ENCODE data around the gene KIF15. TPM values are rescaled to one million over a fixed set of nuclear protein-coding genes. Genes with fewer than 3 reads are reported as not detected.

The KIF15 gene
- total RNA-seq, 4 donors from 2014 or later = 0.25 to 1.6 (median 0.38) TPM

- DNase-seq (no peak), ATAC-seq (no peak)
- no peaks in the 10 kb centered on the region for H3K36me3 ChIP-seq
- no peak overlapping the region for H3K4me3 ChIP-seq
- H3K4me1 ChIP-seq = no peaks in the 10 kb centered on the region
- in situ Hi-C loops (cut with MboI; ENCODE audit: low sequenced_read_pairs in 4 of 4) = no loop called here
- no peak for TF ChIP-seq CTCF (IDR thresholded peaks at IDR 0.05 in 4 of 5, conservative IDR thresholded peaks at IDR 0.05 in 1 of 5)
- TF ChIP-seq POLR2A (IDR thresholded peaks at IDR 0.05) = no peak
- no peaks in the 10 kb centered on the region for H3K9me3 ChIP-seq
- H3K27me3 ChIP-seq = no peaks in the 10 kb centered on the region
- intact Hi-C loops (cut with DNase I; ENCODE audit: low total_unique reads) = no loop called here
- no peak overlapping the region for H3K27ac ChIP-seq
These were observed 69.6 kb downstream of the KIF15 start for GRCh38 chr3:44831232-44831631.

GRCh38 chr3:44832032-44832431, 70.4 kb downstream of the KIF15 start:
- in situ Hi-C loops (cut with MboI; ENCODE audit: low sequenced_read_pairs in 4 of 4) (no loop called here), intact Hi-C loops (cut with DNase I; ENCODE audit: low total_unique reads) (no loop called here)
- Histone ChIP-seq H3K27me3 (no peaks in the 10 kb centered on the region), H3K4me3 (no peak overlapping the region), H3K27ac (no peak overlapping the region), H3K9me3 (peaks cover 0 to 7% (median 4%) of the 10 kb centered on the region in 3 donors), H3K36me3 (no peaks in the 10 kb centered on the region), H3K4me1 (no peaks in the 10 kb centered on the region)
- no peak for ATAC-seq
- no peak for DNase-seq
- TF ChIP-seq POLR2A (IDR thresholded peaks at IDR 0.05) (no peak), CTCF (IDR thresholded peaks at IDR 0.05 in 4 of 5, conservative IDR thresholded peaks at IDR 0.05 in 1 of 5) (no peak)

- intact Hi-C loops (cut with DNase I; ENCODE audit: low total_unique reads) (no loop called here), in situ Hi-C loops (cut with MboI; ENCODE audit: low sequenced_read_pairs in 4 of 4) (no loop called here)
- H3K4me1 ChIP-seq = no peaks in the 10 kb centered on the region
- H3K36me3 ChIP-seq = no peaks in the 10 kb centered on the region
- ATAC-seq = no peak
- peaks cover 0 to 7% (median 4%) of the 10 kb centered on the region in 3 donors for H3K9me3 ChIP-seq
- H3K4me3 ChIP-seq = no peak overlapping the region
- no peaks in the 10 kb centered on the region for H3K27me3 ChIP-seq
- no peak for TF ChIP-seq CTCF (IDR thresholded peaks at IDR 0.05 in 4 of 5, conservative IDR thresholded peaks at IDR 0.05 in 1 of 5)
- no peak for TF ChIP-seq POLR2A (IDR thresholded peaks at IDR 0.05)
- no peak for DNase-seq
- H3K27ac ChIP-seq = no peak overlapping the region
These were observed 71.4 kb downstream of the KIF15 start for GRCh38 chr3:44832965-44833364.

- intact Hi-C loops (cut with DNase I; ENCODE audit: low total_unique reads) = no loop called here
- in situ Hi-C loops (cut with MboI; ENCODE audit: low sequenced_read_pairs in 4 of 4) = no loop called here
- Histone ChIP-seq H3K36me3 (no peaks in the 10 kb centered on the region), H3K4me1 (no peaks in the 10 kb centered on the region), H3K4me3 (no peak overlapping the region), H3K9me3 (peaks cover 0 to 7% (median 4%) of the 10 kb centered on the region in 3 donors), H3K27me3 (no peaks in the 10 kb centered on the region), H3K27ac (no peak overlapping the region)
- no peak for TF ChIP-seq CTCF (IDR thresholded peaks at IDR 0.05 in 4 of 5, conservative IDR thresholded peaks at IDR 0.05 in 1 of 5)
- TF ChIP-seq POLR2A (IDR thresholded peaks at IDR 0.05) = no peak
- ATAC-seq = no peak
- no peak for DNase-seq
These were observed 71.8 kb downstream of the KIF15 start for GRCh38 chr3:44833394-44833793.

GRCh38 chr3:44835684-44836083, 74.1 kb downstream of the KIF15 start:
- H3K4me3 ChIP-seq = no peak overlapping the region
- intact Hi-C loops (cut with DNase I; ENCODE audit: low total_unique reads) (no loop called here), in situ Hi-C loops (cut with MboI; ENCODE audit: low sequenced_read_pairs in 4 of 4) (no loop called here)
- no peak overlapping the region for H3K27ac ChIP-seq
- H3K9me3 ChIP-seq = peaks cover 0 to 7% (median 4%) of the 10 kb centered on the region in 3 donors
- DNase-seq (no peak), ATAC-seq (no peak)
- H3K36me3 ChIP-seq = no peaks in the 10 kb centered on the region
- no peaks in the 10 kb centered on the region for H3K4me1 ChIP-seq
- no peaks in the 10 kb centered on the region for H3K27me3 ChIP-seq
- TF ChIP-seq CTCF (IDR thresholded peaks at IDR 0.05 in 4 of 5, conservative IDR thresholded peaks at IDR 0.05 in 1 of 5) = no peak
- TF ChIP-seq POLR2A (IDR thresholded peaks at IDR 0.05) = no peak

All from gastrocnemius medialis (tissue), 4 donors.